GM19099 (cell line): ENCODE results near the gene SLC49A3.

ENCODE experiments used
- POLR2A ChIP-seq: IDR thresholded peaks from 3 replicates; pipeline ENCODE4 v1.6.1; 2011; ENCODE audit warnings: low read depth; ENCODE audit not compliant: insufficient read length; ENCODE audit errors: extremely low read depth

Gene SLC49A3

GRCh38 chr4:677431-678293, 11.3 kb downstream of the SLC49A3 start:
- peak; percentile 21 for TF ChIP-seq POLR2A

DNA sequence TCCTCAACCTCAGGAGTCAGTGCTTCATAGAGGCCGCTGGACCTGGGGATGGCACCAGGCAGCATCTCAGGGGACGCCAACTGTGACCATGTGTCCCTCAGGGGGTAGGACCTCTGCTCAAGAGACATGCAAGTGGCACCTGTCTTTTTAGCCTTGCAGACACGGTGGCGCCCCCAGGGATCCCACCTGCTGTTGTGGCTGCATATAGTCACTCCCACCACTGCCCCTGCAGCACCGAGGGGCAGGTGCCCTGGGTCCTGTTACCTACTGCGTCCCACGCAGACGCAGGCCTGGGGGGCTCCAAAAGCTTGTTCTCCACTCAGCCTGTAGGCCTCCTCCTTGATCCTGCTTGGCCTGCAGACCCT, 12.1 kb downstream of the SLC49A3 start:
- no peak for TF ChIP-seq POLR2A

GRCh38 chr4:675980-676870, 12.7 kb downstream of the SLC49A3 start:
- peak; percentile 22 for TF ChIP-seq POLR2A

- peak; percentile 13 for TF ChIP-seq POLR2A
Observed at GRCh38 chr4:675036-675882, 13.7 kb downstream of the SLC49A3 start.

DNA sequence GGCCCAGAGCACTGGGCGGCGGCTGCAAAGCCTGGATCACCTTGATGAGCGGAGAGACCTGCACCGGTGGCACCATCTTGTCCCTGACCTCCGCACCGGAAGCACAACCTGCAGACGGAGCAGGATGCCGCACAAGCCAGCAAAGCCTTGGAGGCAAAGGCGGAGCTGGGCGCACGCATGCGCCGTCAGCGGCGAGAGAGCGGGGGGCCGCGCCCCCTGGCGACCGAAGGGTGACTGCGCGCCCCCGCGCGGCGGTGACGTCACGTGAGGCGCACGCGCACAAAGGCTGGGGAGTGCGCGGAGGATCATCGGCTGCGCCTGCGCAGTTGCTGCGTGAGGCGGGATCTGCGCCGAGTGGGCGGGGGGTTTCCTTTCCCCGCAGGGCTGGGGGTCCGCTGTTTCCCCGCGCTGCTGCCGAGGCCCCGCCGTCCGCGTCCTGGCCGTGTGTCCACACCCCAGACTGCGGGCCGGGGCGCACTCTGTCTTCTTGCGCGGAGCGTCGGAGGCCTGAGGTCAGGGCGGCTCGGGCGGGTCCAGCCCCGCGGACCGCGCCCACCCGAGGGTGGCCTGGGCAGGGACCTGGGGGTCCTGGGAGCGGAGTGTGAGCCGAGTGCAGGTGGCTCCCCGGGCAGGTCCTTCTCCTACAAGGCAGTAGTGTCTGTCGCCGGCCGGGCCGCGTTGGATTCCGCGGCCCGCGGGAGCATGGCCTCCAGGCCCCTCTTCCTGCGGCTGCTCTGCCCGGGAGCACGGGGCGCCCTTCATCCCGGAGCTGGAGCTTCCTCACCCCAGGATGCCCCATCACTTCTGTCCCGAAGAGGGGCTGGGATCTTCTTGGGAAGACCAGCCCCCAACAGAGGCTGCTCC, 14.5 kb downstream of the SLC49A3 start, which contains the start of the genes ATP5ME and MYL5:
ATP5ME (minus strand) TSS at position 105 of the 864 bp plus-strand sequence; CDS start at position 76, 29 bp downstream.
MYL5 (plus strand) TSS at position 371 of the 864 bp plus-strand sequence. CDS start 3,485 bp downstream, outside the sequence.
- TF ChIP-seq POLR2A, result peak; percentile 93

- no peak for TF ChIP-seq POLR2A
Observed at GRCh38 chr4:673349-674091, 15.4 kb downstream of the SLC49A3 start.

- TF ChIP-seq POLR2A, result no peak
Observed at GRCh38 chr4:671769-672168, 17.2 kb downstream of the SLC49A3 start.

DNA sequence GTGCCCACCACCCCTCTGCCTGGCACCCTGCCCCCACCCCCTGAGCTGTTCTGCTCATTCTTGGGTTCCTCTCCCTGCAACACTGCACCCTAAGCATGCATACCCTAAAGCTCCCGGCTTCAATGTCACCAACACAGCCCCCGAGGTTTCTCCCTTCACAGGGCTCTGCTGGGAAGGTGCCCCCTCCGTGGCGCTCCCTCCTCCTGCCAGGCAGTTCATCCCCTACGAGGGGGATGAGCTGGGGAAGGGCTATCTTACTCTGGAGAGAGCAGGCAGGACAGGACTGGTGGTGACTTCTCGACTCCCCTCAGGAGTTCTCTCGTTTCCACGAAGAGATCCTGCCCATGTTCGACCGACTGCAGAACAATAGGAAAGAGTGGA, 21.4 kb downstream of the SLC49A3 start:
- no peak for TF ChIP-seq POLR2A

GRCh38 chr4:666822-667544, 22.0 kb downstream of the SLC49A3 start:
- TF ChIP-seq POLR2A, result no peak

DNA sequence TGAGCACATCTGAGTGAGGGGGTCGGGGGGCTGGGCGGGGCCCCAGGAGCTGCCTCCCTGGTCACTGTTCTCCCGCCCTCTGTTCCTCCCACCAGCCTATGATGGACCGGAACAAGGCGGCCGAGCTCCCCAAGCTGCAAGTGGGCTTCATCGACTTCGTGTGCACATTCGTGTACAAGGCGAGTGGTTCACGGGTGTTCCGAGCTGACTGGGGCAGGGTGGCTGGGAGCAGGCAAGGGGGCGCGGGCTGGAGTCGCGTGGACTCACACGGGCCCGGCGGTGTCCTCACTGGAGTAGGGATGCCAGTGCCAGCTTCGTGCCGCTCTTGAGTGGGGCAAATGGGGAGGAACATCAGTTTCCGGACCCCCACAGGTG, 22.5 kb downstream of the SLC49A3 start:
- TF ChIP-seq POLR2A, result no peak

DNA sequence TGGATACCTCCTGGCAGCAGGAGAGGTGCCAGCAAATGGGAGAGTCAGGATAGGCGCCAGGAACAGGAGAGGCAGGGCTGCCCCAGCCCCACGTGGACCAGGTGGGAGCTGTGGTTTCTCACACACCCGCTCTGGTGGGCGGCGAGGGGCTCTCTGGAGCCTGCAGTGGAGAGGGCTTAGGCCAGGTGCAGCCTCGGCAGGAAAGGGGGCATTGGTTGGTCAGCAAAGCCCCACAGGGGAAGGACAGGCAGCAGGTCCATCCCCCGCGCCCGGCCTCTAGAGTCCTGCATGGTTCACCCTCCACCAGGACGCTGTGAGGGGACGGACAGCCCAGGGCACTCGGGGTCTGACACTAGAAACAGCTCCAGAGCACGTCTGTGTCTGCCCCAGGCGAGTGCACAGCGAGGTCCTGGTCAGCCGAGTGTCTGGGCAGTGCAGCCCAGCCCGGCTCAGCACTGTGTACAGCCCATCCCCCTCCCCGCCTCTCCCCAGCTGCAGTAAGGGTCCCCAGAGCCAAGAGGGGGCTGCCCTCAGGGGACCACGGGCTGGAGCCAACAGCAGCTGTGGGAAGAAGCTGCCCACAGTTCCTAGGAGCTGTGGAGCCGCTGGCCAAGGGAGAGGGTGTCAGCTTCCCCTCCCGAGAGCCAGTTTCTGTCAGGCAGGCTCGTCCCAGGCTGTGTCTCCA, 23.1 kb downstream of the SLC49A3 start:
- TF ChIP-seq POLR2A, result no peak

- no peak for TF ChIP-seq POLR2A
Observed at GRCh38 chr4:665381-665750, 23.6 kb downstream of the SLC49A3 start.
